Skin epidermis (tissue), 12 donors: ENCODE measurements around the gene SORT1.
"Not testable (repeated sequence)": the region's sequence is repeated elsewhere in the genome, so short reads cannot be mapped to it uniquely, and the experiment has no call there.

Experiments used
- H3K27ac ChIP-seq, 21 experiments: fragments of 200-600 bp; sonication (generic) in 11 of 21; one replicate each; pipeline ENCODE4 v1.5.0; 2020; ENCODE audit warnings: mild to moderate bottlenecking in 3 of 21, inconsistent platforms in 2 of 21, moderate library complexity in 2 of 21
- H3K4me3 ChIP-seq, 7 experiments: fragments of 200-600 bp; sonication (generic) in 2 of 7; one replicate each; pipeline ENCODE4 v1.5.0; 2020; ENCODE audit warnings: inconsistent platforms in 2 of 7, mild to moderate bottlenecking in 2 of 7, moderate library complexity in 1 of 7

Gene SORT1

GRCh38 chr1:109397581-109398342, at the start of gene SORT1:
SORT1 (minus strand) TSS chr1:109397918; CDS start chr1:109397892, 26 bp downstream.
- Histone ChIP-seq H3K27ac (peak within 1 kb of the TSS in 17 of 21 experiments; percentile 10 to 80 (median 46)), H3K4me3 (peak within 1 kb of the TSS; percentile 33 to 66 (median 38))

GRCh38 chr1:109445949-109446695, 48.4 kb upstream of the SORT1 start:
- not testable (repeated sequence) for H3K4me3 ChIP-seq, H3K27ac ChIP-seq

GRCh38 chr1:109444346-109444745, 46.6 kb upstream of the SORT1 start:
- no peak overlapping the region for H3K4me3 ChIP-seq

GRCh38 chr1:109443476-109443875, 45.8 kb upstream of the SORT1 start:
- no peak overlapping the region for H3K4me3 ChIP-seq
- no peak overlapping the region for H3K27ac ChIP-seq

More at GRCh38 chr1:109444346-109444745, 46.6 kb upstream of the SORT1 start:
- H3K27ac ChIP-seq, result no peak overlapping the region

- no peak overlapping the region for H3K27ac ChIP-seq
- H3K4me3 ChIP-seq, result no peak overlapping the region
Measured at GRCh38 chr1:109441069-109441468, 43.4 kb upstream of the SORT1 start.

GRCh38 chr1:109438798-109439297, 41.1 kb upstream of the SORT1 start:
- Histone ChIP-seq H3K4me3 (no peak overlapping the region), H3K27ac (peak overlapping the region in 3 of 21 experiments; percentile 4 to 55 (median 24))

- Histone ChIP-seq H3K4me3 (no peak overlapping the region), H3K27ac (no peak overlapping the region)
Measured at GRCh38 chr1:109434484-109434883, 36.8 kb upstream of the SORT1 start.

- H3K27ac ChIP-seq, result no peak overlapping the region
- H3K4me3 ChIP-seq, result no peak overlapping the region
Measured at GRCh38 chr1:109433322-109433721, 35.6 kb upstream of the SORT1 start.

- H3K27ac ChIP-seq, result no peak overlapping the region
Measured at GRCh38 chr1:109432336-109432735, 34.6 kb upstream of the SORT1 start.

GRCh38 chr1:109427171-109427467, 29.4 kb upstream of the SORT1 start:
- Histone ChIP-seq H3K27ac (peak overlapping the region in 20 of 21 experiments; percentile 42 to 93 (median 86)), H3K4me3 (peak overlapping the region; percentile 71 to 97 (median 78))

More at GRCh38 chr1:109432336-109432735, 34.6 kb upstream of the SORT1 start:
- no peak overlapping the region for H3K4me3 ChIP-seq

- Histone ChIP-seq H3K4me3 (peak within 1 kb of the TSS; percentile 71 to 97 (median 78)), H3K27ac (peak within 1 kb of the TSS; percentile 54 to 93 (median 87))
Measured at GRCh38 chr1:109426281-109427170, 28.8 kb upstream of the SORT1 start, which contains the start of gene PSMA5. PSMA5 (minus strand) TSS chr1:109426448; CDS start chr1:109426330, 118 bp downstream.

GRCh38 chr1:109425391-109426280, 27.9 kb upstream of the SORT1 start:
- Histone ChIP-seq H3K4me3 (peak overlapping the region; percentile 71 to 97 (median 78)), H3K27ac (peak overlapping the region; percentile 54 to 93 (median 87))

- H3K4me3 ChIP-seq, result no peak overlapping the region
- no peak overlapping the region for H3K27ac ChIP-seq
Measured at GRCh38 chr1:109423498-109423897, 25.8 kb upstream of the SORT1 start.

GRCh38 chr1:109412551-109412950, 14.8 kb upstream of the SORT1 start:
- no peak overlapping the region for H3K27ac ChIP-seq
- no peak overlapping the region for H3K4me3 ChIP-seq

GRCh38 chr1:109404838-109405237, 7.1 kb upstream of the SORT1 start:
- no peak overlapping the region for H3K4me3 ChIP-seq
- H3K27ac ChIP-seq, result no peak overlapping the region

GRCh38 chr1:109402025-109402424, 4.3 kb upstream of the SORT1 start:
- no peak overlapping the region for H3K27ac ChIP-seq

GRCh38 chr1:109400035-109400655, 2.4 kb upstream of the SORT1 start:
- no peak overlapping the region for H3K4me3 ChIP-seq
- peak overlapping the region in 1 of 21 experiments; percentile 48 for H3K27ac ChIP-seq

More at GRCh38 chr1:109402025-109402424, 4.3 kb upstream of the SORT1 start:
- no peak overlapping the region for H3K4me3 ChIP-seq

GRCh38 chr1:109399326-109399957, 1.7 kb upstream of the SORT1 start:
- peak overlapping the region in 3 of 21 experiments; percentile 25 to 71 (median 46) for H3K27ac ChIP-seq
- no peak overlapping the region for H3K4me3 ChIP-seq
